ENCODE data around the gene HLA-DQA1.

The HLA-DQA1 gene

DNA sequence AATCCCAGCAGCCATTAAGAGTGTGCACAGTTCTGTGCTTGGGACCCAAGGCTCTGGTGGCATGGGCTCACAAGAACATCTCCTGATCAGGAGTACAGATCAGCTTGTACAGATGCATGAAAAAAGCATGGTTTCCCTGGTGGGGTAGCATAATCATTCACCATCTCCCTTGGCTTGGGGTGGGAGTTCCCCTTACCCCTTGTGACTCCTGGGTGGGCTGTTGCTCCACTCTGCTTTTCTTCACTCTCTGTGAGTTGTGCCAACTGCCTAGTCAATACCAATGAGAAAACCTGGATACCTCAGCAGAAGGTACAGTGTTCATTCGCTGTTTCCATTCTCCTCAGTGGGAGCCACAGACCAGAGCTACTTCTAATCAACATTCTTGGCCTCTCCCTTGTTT lies 42.8 kb downstream of the HLA-DQA1 start:
- H3K4me1 ChIP-seq = no peaks in the 10 kb centered on the region
- H3K9ac ChIP-seq = no peak overlapping the region
- H2AFZ ChIP-seq = no peak overlapping the region
- no peaks in the 10 kb centered on the region for H3K9me3 ChIP-seq (ENCODE audit: control insufficient read depth, low read length)
- no peak overlapping the region for H3K27ac ChIP-seq
- H3K36me3 ChIP-seq (ENCODE audit: control insufficient read depth, insufficient read depth, low read length) = no peaks in the 10 kb centered on the region
- no peak overlapping the region for H3K4me3 ChIP-seq (ENCODE audit: low read depth, low read length)
- H3K4me2 ChIP-seq (ENCODE audit: low read length) = no peak overlapping the region
- no peaks in the 10 kb centered on the region for H3K27me3 ChIP-seq (ENCODE audit: control insufficient read depth, insufficient read depth, low read length)
- no peaks in the 10 kb centered on the region for H3K79me2 ChIP-seq
- no peak for TF ChIP-seq CTCF (IDR thresholded peaks at IDR 0.05)

- Histone ChIP-seq H3K36me3 (ENCODE audit: control insufficient read depth, insufficient read depth, low read length) (no peaks in the 10 kb centered on the region), H3K9me3 (ENCODE audit: control insufficient read depth, low read length) (no peaks in the 10 kb centered on the region), H3K4me3 (ENCODE audit: low read depth, low read length) (no peak overlapping the region), H3K4me1 (no peaks in the 10 kb centered on the region), H3K9ac (no peak overlapping the region), H3K4me2 (ENCODE audit: low read length) (no peak overlapping the region), H2AFZ (no peak overlapping the region), H3K27ac (no peak overlapping the region), H3K79me2 (no peaks in the 10 kb centered on the region), H3K27me3 (ENCODE audit: control insufficient read depth, insufficient read depth, low read length) (no peaks in the 10 kb centered on the region)
- TF ChIP-seq CTCF (IDR thresholded peaks at IDR 0.05) = no peak
Observed at GRCh38 chr6:32684246-32684645, 47.0 kb downstream of the HLA-DQA1 start.

DNA sequence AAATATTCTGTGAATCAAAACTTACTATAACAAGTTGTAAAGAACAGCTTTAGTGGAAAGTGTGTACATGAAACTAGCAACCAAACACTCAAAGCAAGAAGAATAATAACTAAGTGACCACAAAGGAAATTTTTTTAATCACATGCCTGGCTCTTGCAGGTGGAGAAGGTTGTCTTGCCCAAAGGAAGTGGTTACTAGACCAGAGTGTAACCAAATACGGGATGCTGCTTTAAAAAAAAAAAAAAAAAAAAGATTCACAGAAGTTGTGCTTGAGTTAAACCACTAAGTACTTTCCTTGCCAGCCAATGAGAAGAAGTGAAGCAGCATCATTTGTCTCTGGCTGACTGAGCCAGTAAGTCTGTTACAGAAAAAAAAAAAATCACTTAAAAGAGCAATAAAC lies 48.4 kb downstream of the HLA-DQA1 start:
- Histone ChIP-seq H3K4me1 (no peaks in the 10 kb centered on the region), H3K79me2 (no peaks in the 10 kb centered on the region), H3K36me3 (ENCODE audit: control insufficient read depth, insufficient read depth, low read length) (no peaks in the 10 kb centered on the region), H3K9ac (no peak overlapping the region), H3K27me3 (ENCODE audit: control insufficient read depth, insufficient read depth, low read length) (no peaks in the 10 kb centered on the region), H3K9me3 (ENCODE audit: control insufficient read depth, low read length) (no peaks in the 10 kb centered on the region), H3K4me2 (ENCODE audit: low read length) (no peak overlapping the region), H3K27ac (no peak overlapping the region), H2AFZ (no peak overlapping the region), H3K4me3 (ENCODE audit: low read depth, low read length) (no peak overlapping the region)
- TF ChIP-seq CTCF (IDR thresholded peaks at IDR 0.05) = no peak

DNA sequence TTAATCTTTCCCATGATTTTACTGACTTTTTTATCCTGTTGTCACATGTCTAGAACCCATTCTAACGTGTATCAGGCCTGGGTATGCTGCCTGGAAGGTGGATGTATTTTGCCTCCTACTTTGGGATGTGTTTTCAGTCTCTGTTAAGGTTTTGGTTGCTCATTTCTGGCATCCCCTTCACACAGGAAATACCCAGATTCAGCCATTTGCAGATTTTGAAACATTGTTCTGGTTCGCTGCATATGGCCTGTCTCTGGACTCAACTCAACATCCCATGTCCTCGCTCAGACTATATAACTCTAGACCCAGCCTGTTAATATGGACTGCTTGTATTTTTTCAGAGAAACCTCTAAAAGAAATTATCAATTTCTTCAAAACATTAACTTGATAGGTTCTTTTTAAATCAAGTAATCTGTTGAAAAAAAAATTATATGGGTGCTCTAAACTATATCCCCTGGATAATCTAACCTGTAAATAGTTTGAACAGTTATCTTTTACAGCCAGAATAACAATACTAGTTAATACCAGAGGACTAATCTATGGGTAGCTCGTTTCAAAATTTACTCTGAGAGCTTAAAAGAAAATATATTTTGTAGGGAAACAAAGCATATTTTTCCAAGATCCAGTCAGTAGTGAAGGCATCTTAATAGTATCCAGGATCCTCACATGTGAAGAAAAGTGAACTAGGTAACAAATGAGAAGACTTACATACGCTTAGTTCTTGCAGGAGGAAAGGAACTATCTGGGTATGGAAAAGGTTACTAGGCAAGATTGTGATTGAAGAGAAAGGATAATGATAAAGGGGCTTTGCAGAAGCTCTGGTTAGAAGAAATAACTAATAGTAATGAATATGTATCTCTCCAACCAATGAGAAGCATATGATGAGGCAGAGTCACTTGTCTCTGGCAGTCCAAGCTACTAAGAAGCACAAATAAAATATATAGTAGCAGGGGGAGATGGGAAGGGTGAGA lies 52.6 kb downstream of the HLA-DQA1 start:
- Histone ChIP-seq H3K36me3 (ENCODE audit: control insufficient read depth, insufficient read depth, low read length) (no peaks in the 10 kb centered on the region), H3K9me3 (ENCODE audit: control insufficient read depth, low read length) (no peaks in the 10 kb centered on the region), H3K4me1 (no peaks in the 10 kb centered on the region), H3K4me2 (ENCODE audit: low read length) (no peak overlapping the region), H3K27ac (no peak overlapping the region), H3K27me3 (ENCODE audit: control insufficient read depth, insufficient read depth, low read length) (no peaks in the 10 kb centered on the region), H3K4me3 (ENCODE audit: low read depth, low read length) (no peak overlapping the region), H3K9ac (no peak overlapping the region), H3K79me2 (no peaks in the 10 kb centered on the region), H2AFZ (no peak overlapping the region)
- no peak for TF ChIP-seq CTCF (IDR thresholded peaks at IDR 0.05)

- no peak overlapping the region for H2AFZ ChIP-seq
- no peak for TF ChIP-seq CTCF (IDR thresholded peaks at IDR 0.05)
- no peak overlapping the region for H3K4me3 ChIP-seq (ENCODE audit: low read depth, low read length)
- H3K27me3 ChIP-seq (ENCODE audit: control insufficient read depth, insufficient read depth, low read length) = no peaks in the 10 kb centered on the region
- no peaks in the 10 kb centered on the region for H3K36me3 ChIP-seq (ENCODE audit: control insufficient read depth, insufficient read depth, low read length)
- no peak overlapping the region for H3K9ac ChIP-seq
- H3K27ac ChIP-seq = no peak overlapping the region
- H3K9me3 ChIP-seq (ENCODE audit: control insufficient read depth, low read length) = no peaks in the 10 kb centered on the region
- no peaks in the 10 kb centered on the region for H3K4me1 ChIP-seq
- H3K79me2 ChIP-seq = no peaks in the 10 kb centered on the region
- no peak overlapping the region for H3K4me2 ChIP-seq (ENCODE audit: low read length)
Observed at GRCh38 chr6:32692019-32692418, 54.8 kb downstream of the HLA-DQA1 start.
